GM23248 (cell line): ENCODE data around the gene TMEM234. TPM values are rescaled to one million over a fixed set of nuclear protein-coding genes. Genes with fewer than 3 reads are reported as not detected.
A peak's percentile ranks its signal among the peaks of the same experiment; 100 is the strongest.

Source experiments
- DNase-seq: peaks from one replicate; pipeline ENCODE4 v3.0.0-alpha.2; 2015
- H2AFZ ChIP-seq: fragments of 200-600 bp; sonication (generic); 2 replicates; pipeline ENCODE4 v1.6.1; 2016; ENCODE audit warnings: antibody characterized with exemption
- H3F3A ChIP-seq: fragments of 200-600 bp; sonication (generic); 2 replicates; pipeline ENCODE4 v1.6.1; 2016; ENCODE audit warnings: mild to moderate bottlenecking, antibody characterized with exemption, mixed run types; ENCODE audit not compliant: insufficient read depth
- H3K27ac ChIP-seq: fragments of 200-600 bp; sonication (generic); 2 replicates; pipeline ENCODE4 v1.5.1; 2016; ENCODE audit warnings: mild to moderate bottlenecking
- H3K27me3 ChIP-seq: fragments of 200-600 bp; sonication (generic); replicated peaks from 2 replicates; pipeline ENCODE4 v1.6.1; 2016; ENCODE audit warnings: mild to moderate bottlenecking; ENCODE audit not compliant: insufficient read depth
- H3K36me3 ChIP-seq: fragments of 200-600 bp; sonication (generic); 2 replicates; pipeline ENCODE4 v1.6.1; 2016; ENCODE audit warnings: low read depth, mild to moderate bottlenecking
- H3K4me1 ChIP-seq: fragments of 200-600 bp; sonication (generic); 2 replicates; pipeline ENCODE4 v1.6.1; 2016; ENCODE audit warnings: mild to moderate bottlenecking; ENCODE audit not compliant: insufficient read depth
- H3K4me2 ChIP-seq: fragments of 200-600 bp; sonication (generic); one replicate; pipeline ENCODE4 v1.6.1; 2016; ENCODE audit warnings: mild to moderate bottlenecking; ENCODE audit not compliant: unreplicated experiment
- H3K4me3 ChIP-seq: fragments of 200-600 bp; sonication (generic); 2 replicates; pipeline ENCODE4 v1.5.1; 2016; ENCODE audit warnings: mild to moderate bottlenecking
- H3K79me2 ChIP-seq: fragments of 200-600 bp; sonication (generic); 2 replicates; pipeline ENCODE4 v1.6.1; 2016; ENCODE audit warnings: mild to moderate bottlenecking; ENCODE audit not compliant: insufficient read depth
- H3K9ac ChIP-seq: fragments of 200-600 bp; sonication (generic); 2 replicates; pipeline ENCODE4 v1.6.1; 2016; ENCODE audit warnings: mild to moderate bottlenecking
- H3K9me2 ChIP-seq: fragments of 200-600 bp; sonication (generic); 2 replicates; pipeline ENCODE4 v1.6.1; 2016; ENCODE audit warnings: mixed run types, mild to moderate bottlenecking, moderate library complexity; ENCODE audit not compliant: insufficient read depth
- H3K9me3 ChIP-seq: fragments of 200-600 bp; sonication (generic); one replicate; pipeline ENCODE4 v1.6.1; 2017; ENCODE audit warnings: low read depth
- H4K20me1 ChIP-seq: fragments of 200-600 bp; sonication (generic); 2 replicates; pipeline ENCODE4 v1.6.0; 2016; ENCODE audit not compliant: insufficient read depth
- EZH2 ChIP-seq: fragments of 200-600 bp; sonication (generic); IDR thresholded peaks from 2 replicates; pipeline ENCODE4 v1.6.1; 2018; ENCODE audit warnings: antibody characterized with exemption, mild to moderate bottlenecking; ENCODE audit not compliant: insufficient read depth, poor library complexity, severe bottlenecking
- EZH2phosphoT487 ChIP-seq: fragments of 200-600 bp; sonication (generic); IDR thresholded peaks from 2 replicates; pipeline ENCODE4 v1.6.1; 2018; ENCODE audit warnings: antibody characterized with exemption, moderate library complexity, mild to moderate bottlenecking, low read depth; ENCODE audit not compliant: insufficient read depth
- WGBS, 2 experiments: methylation state at CpG; one replicate each; pipeline ENCODE4 v1.1.6; 2015 to 2017; ENCODE audit warnings: low lambda C conversion rate in 2 of 2, low coverage in 1 of 2; ENCODE audit errors: missing lambda C conversion rate in 2 of 2; 5-methylcytosine and 5-hydroxymethylcytosine counted together
- in situ Hi-C: fragments of 300-500 bp; cut with MboI; formaldehyde crosslinking; loops from 2 replicates; pipeline ENCODE4 v1.15.0; 2020
- polyA plus RNA-seq: library from polyadenylated mRNA; unstranded; fragments of >200 nt; fragmentation: Nextera tagmentation; extraction: Ambion mirVana; gene quantifications from 2 replicates; pipeline ENCODE4 v1.2.1, GENCODE V29; 2016
- total RNA-seq: library from RNA; depleted of rRNA; stranded (reverse); fragments of >200 nt; shearing (Covaris generic); gene quantifications from 2 replicates; pipeline ENCODE4 v1.2.3, GENCODE V29; 2014

TMEM234 gene
- total and polyA plus RNA-seq, 2 experiments from 2014 or later = 23.5 to 26.1 TPM

DNA sequence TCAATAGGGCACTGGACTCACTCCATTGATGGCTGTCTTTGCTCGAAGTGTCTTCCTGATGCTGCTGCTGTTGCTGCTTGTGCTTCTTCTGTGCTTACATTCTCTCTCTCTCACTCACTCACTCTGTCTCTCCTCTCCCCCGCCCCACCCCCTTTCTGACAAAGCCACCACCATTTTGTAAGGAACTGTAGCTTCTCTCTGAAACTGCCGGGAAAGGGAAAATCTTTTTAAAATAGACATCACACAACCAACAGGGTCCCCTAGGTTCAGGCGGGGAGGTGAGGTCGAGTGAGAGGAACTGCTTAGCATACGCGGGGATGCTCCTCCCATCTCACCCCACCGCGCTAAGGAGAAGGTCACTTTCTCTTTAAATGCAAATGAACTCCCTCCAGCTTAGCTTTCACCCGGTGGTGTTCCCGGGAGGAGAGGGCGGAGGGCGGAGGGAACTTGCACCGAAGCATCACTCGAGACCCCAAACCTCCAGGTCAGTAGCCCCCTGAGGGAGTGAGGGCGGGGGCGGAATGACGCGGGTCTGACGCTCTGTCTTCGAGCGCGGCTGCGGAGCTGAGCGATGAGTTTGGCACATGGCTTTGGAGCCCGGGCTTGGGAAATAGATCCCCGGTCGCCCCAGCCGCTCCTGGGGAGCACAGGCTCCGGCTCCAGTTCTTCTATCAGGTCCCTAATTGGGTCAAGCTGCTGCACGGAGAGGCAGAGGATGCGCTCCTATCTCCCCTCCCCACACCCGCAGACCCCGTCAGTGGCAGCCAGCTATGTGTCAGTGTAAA is 21.7 kb downstream of the TMEM234 start, which contains the start of gene CCDC28B:
TSS of gene CCDC28B (plus strand) at position 370 of the 785 bp plus-strand sequence. CDS start 1,341 bp downstream, outside the sequence.
- Histone ChIP-seq H3K36me3 (peaks cover 14% of the 10 kb centered on the region), H3K4me1 (peaks cover 31% of the 10 kb centered on the region), H3K9ac (peak within 1 kb of the TSS; percentile 92), H2AFZ (peak within 1 kb of the TSS; percentile 85), H3F3A (peaks cover 45% of the 10 kb centered on the region), H3K9me2 (no peaks in the 10 kb centered on the region), H4K20me1 (no peaks in the 10 kb centered on the region), H3K4me3 (peak within 1 kb of the TSS; percentile 83), H3K4me2 (peak within 1 kb of the TSS; percentile 93), H3K27me3 (no peaks in the 10 kb centered on the region), H3K9me3 (no peaks in the 10 kb centered on the region), H3K27ac (peak within 1 kb of the TSS; percentile 96), H3K79me2 (no peaks in the 10 kb centered on the region)
- in situ Hi-C loops = no loop called here
- WGBS, 2 experiments = 0 to 2% methylated on average over 33 to 34 of the region's 34 CpGs
- TF ChIP-seq EZH2 = no peak
- no peak for TF ChIP-seq EZH2phosphoT487
- DNase-seq = peak; percentile 92

DNA sequence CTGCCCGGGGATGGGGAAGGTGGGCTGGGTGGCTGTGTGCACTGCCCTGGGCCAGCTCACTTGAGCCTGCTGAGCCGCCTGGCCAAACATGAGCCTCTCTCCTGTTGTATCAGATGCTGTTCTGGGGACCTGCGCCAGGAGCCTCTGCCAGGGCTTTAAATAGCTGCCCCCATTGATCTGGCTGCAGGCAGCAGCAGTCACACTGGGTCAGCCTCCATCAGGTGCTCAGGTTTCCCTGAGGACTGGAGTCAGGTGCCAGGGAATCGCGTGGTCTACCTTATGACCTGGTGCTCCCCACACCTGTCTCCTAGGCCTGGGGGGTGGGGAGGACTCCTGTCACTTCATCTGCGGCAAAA is 22.5 kb downstream of the TMEM234 start:
- 19 to 21% methylated on average over 6 of the region's 6 CpGs for WGBS, 2 experiments
- Histone ChIP-seq H4K20me1 (no peaks in the 10 kb centered on the region), H3K9me2 (no peaks in the 10 kb centered on the region), H3K4me1 (peaks cover 31% of the 10 kb centered on the region), H3K27me3 (no peaks in the 10 kb centered on the region), H3K9ac (peak overlapping the region; percentile 92), H3K4me2 (peak overlapping the region; percentile 93), H3K27ac (peak overlapping the region; percentile 96), H3K79me2 (no peaks in the 10 kb centered on the region), H3K36me3 (peaks cover 21% of the 10 kb centered on the region), H3K4me3 (peak overlapping the region; percentile 83), H2AFZ (peak overlapping the region; percentile 85; the same call in 1 of the 2 replicates), H3K9me3 (no peaks in the 10 kb centered on the region), H3F3A (peaks cover 51% of the 10 kb centered on the region)
- TF ChIP-seq EZH2 (no peak), EZH2phosphoT487 (no peak)
- peak; percentile 57 for DNase-seq
- in situ Hi-C loops = no loop called here

DNA sequence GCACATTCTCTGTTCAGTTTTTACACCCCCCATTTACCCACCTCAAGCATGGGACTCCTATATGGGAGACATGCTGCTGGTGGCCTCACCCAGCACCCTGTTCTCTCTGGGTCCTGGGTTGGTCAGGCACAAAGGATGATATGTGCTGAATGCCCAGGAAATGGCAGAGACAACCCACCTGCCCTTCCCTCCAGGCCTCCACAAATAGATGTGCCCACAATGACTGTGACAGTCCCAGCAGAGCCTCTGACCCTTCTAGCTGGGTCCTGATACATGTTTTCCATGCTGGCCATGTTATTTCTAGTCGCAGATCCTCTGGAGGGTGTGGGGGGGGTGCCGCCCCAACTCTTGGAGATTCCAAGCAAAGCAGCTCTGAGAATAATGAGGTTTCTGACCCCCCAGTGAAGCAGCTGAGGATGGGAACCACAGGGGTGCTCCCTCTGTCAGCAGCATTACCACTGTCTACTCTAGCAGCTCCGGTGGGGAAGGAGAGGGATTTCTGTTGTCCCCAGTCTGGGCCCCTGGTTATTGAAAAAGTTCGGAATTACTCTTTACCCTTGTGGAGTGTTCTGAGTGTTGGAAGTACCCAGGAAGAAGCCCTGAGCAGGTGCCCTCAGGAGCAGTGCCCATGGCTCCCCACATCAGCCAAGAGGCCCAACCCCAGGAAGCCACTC is 23.0 kb downstream of the TMEM234 start:
- H3K27ac ChIP-seq = peak overlapping the region; percentile 96
- 23 to 24% methylated on average over 4 of the region's 4 CpGs for WGBS, 2 experiments
- H3K9me2 ChIP-seq = no peaks in the 10 kb centered on the region
- H3K36me3 ChIP-seq = peaks cover 26% of the 10 kb centered on the region
- no peaks in the 10 kb centered on the region for H3K79me2 ChIP-seq
- H3K4me3 ChIP-seq = no peak overlapping the region
- H3F3A ChIP-seq = peaks cover 57% of the 10 kb centered on the region
- H3K9me3 ChIP-seq = no peaks in the 10 kb centered on the region
- no peaks in the 10 kb centered on the region for H3K27me3 ChIP-seq
- no peaks in the 10 kb centered on the region for H4K20me1 ChIP-seq
- H3K4me2 ChIP-seq = no peak overlapping the region
- H2AFZ ChIP-seq = no peak overlapping the region
- peak overlapping the region; percentile 92; the same call in 1 of the 2 replicates for H3K9ac ChIP-seq
- in situ Hi-C loops = no loop called here
- DNase-seq = no peak
- peaks cover 31% of the 10 kb centered on the region for H3K4me1 ChIP-seq
- TF ChIP-seq EZH2phosphoT487 = no peak
- no peak for TF ChIP-seq EZH2

DNA sequence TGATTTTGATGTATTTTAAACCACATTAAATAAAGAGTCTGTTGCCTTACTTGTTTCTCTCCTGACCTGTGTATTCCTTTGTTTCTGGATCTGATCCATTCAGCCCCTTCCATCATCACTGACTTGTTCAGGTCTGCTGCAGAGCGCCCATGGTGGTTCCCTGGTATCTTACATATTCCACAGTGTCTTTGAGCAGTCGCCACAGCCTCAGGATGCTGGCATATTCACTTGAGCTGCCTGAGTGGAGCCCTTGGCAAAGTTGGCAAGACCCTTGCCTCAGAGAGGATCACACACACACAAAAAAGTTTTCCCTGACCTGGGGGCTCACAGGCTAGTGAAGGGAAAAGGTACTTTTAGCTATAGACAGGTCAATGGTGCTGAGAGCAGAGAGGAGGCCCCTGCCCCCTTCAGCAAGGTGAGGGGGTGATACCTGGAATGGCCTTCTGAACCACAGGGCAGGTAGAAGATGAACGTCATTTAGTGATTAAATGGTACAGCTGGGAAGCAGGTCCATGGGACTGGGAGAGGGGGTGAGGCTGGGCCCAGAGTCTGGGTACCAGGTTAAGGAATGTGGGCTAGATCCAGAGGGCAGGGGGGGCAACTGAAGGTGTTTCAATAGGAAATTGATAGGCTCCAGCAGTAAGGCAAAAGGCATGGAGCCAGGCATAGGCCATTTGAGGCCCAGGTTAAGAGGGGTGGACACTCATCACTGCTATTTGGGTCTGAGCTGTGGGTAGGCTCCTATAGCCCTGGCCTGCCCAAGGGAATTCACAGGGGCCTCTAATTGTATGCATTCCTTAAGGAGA is 23.7 kb downstream of the TMEM234 start:
- no peak for DNase-seq
- Histone ChIP-seq H3K27me3 (no peaks in the 10 kb centered on the region), H3K9me3 (no peaks in the 10 kb centered on the region), H3K4me1 (peaks cover 31% of the 10 kb centered on the region), H3K9me2 (no peaks in the 10 kb centered on the region), H3K4me2 (no peak overlapping the region), H4K20me1 (no peaks in the 10 kb centered on the region), H3K4me3 (no peak overlapping the region), H2AFZ (no peak overlapping the region), H3K79me2 (no peaks in the 10 kb centered on the region), H3K27ac (peak overlapping the region; percentile 96; the same call in 1 of the 2 replicates), H3K9ac (no peak overlapping the region), H3F3A (peaks cover 64% of the 10 kb centered on the region), H3K36me3 (peaks cover 33% of the 10 kb centered on the region)
- TF ChIP-seq EZH2phosphoT487 (no peak), EZH2 (no peak)
- 93 to 94% methylated on average over 3 of the region's 3 CpGs for WGBS, 2 experiments
- in situ Hi-C loops = no loop called here
